ENCODE results near the gene HERC6. TPM values are rescaled to one million over a fixed set of nuclear protein-coding genes. Genes with fewer than 3 reads are reported as not detected.

Gene HERC6
- total and polyA plus RNA-seq, 2 donors (not counting 1 experiment from before 2014, with no cell fraction given) = 5.1 to 10.9 TPM

DNA sequence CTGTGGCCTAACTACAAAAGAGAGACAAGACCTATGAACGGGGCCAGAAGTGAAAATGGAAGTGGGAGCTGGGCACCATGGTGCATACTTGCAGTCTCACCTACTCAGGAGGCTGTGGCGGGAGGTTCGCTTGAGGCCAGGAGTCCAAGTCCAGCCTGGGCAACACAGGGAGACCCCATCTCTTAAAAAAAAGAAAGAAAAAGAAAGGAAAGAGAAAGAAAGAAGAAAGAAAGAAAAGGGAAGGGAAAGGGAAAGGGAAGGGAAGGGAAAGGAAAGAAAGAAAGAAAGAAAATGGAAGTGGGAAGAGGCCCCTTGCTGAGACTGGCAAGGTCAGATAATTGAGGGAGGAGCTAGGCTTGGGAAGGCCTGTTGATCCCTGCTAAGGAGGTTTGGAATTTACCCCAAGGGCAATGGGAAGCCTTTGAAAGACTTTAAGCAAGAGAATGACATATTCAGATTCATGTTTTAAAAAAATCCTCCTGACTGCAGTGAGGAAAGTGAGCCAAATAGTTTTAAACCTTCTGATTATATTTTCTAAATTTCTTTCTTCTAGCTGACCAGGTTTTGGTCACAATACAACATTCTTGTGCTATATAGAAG is 60.6 kb downstream of the HERC6 start:
- Mint-ChIP-seq H3K4me1 (no peaks in the 10 kb centered on the region), H3K27me3 (no peaks in the 10 kb centered on the region), H3K4me3 (no peak overlapping the region), H3K27ac (no peak overlapping the region), H3K9me3 (ENCODE audit: insufficient read depth) (no peaks in the 10 kb centered on the region)
- no peak overlapping the region for H3K4me3 ChIP-seq (ENCODE audit: control extremely low read depth in 1 of 5, extremely low read depth in 1 of 5, insufficient read depth in 1 of 5, low read depth in 2 of 5, low read length in 4 of 5)
- TF ChIP-seq CTCF (IDR thresholded peaks at IDR 0.05) = no peak
- no peak for TF ChIP-seq EZH2 (IDR thresholded peaks at IDR 0.05; ENCODE audit: borderline replicate concordance, insufficient read depth, low read depth, low read length, poor library complexity, severe bottlenecking)
- H3K27me3 ChIP-seq (replicated peaks in 1 of 4; ENCODE audit: control extremely low read depth in 1 of 4, control insufficient read depth in 3 of 4, insufficient read depth in 4 of 4, low read length in 3 of 4) = no peaks in the 10 kb centered on the region
- no peak overlapping the region for H3K9ac ChIP-seq (ENCODE audit: low read length)
- DNase-seq = no peak
- POLR2A ChIA-PET = no interaction called here
- no peak overlapping the region for H2AFZ ChIP-seq (ENCODE audit: insufficient read depth, low read depth, low read length, poor library complexity, severe bottlenecking)
- peaks cover 0 to 10% of the 10 kb centered on the region in 2 experiments for H3K36me3 ChIP-seq (replicated peaks in 1 of 2; ENCODE audit: control extremely low read depth in 1 of 2, control insufficient read depth in 1 of 2, extremely low read depth in 1 of 2, insufficient read depth in 2 of 2, low read length in 1 of 2)
- no peak overlapping the region for H3K4me2 ChIP-seq (replicated peaks; ENCODE audit: low read depth, low read length, poor library complexity, severe bottlenecking)
- H3K9me3 ChIP-seq (ENCODE audit: control extremely low read depth in 1 of 3, control insufficient read depth in 2 of 3, insufficient read depth in 1 of 3, low read length in 2 of 3) = peaks cover 0 to 7% (median 5%) of the 10 kb centered on the region in 3 donors
- H3K79me2 ChIP-seq (ENCODE audit: control insufficient read depth, insufficient read depth, low read length) = no peaks in the 10 kb centered on the region
- H3K4me1 ChIP-seq (ENCODE audit: control insufficient read depth in 2 of 2, insufficient read depth in 2 of 2, low read length in 2 of 2) = no peaks in the 10 kb centered on the region
- H4K20me1 ChIP-seq (ENCODE audit: control insufficient read depth, insufficient read depth, low read length, poor library complexity, severe bottlenecking) = no peaks in the 10 kb centered on the region
- H3K27ac ChIP-seq (ENCODE audit: low read length in 2 of 2) = no peak overlapping the region
- no peak for ATAC-seq (ENCODE audit: low read depth)
- WGBS (ENCODE audit: insufficient coverage) = 100% methylated on average over 1 of the region's 3 CpGs
- CTCF ChIA-PET = interaction anchor here (0.7 kb wide), 1 partner anchor 177 kb away, joined by 4 read pairs; no protein-coding TSS in a partner anchor
- intact Hi-C loops (cut with micrococcal nuclease) = no loop called here

DNA sequence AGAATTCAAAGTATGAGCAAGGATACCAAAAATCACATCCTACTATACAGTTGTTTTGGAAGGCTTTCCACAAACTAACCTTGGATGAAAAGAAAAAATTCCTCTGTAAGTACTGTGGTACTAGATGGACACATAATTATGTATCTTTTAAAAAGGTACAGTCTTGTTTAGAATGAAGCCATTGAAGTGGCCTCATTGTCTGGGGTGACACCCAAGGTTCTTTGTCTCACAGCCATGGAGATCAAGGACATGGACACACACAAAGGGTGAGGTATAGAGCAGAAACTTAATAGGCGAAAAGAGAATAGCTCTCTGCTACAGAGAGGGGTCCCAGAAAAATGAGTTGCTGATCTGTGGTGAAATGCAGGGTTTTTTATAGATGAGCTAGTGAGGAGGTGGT is 61.5 kb downstream of the HERC6 start:
- Mint-ChIP-seq H3K4me1 (no peaks in the 10 kb centered on the region), H3K27ac (no peak overlapping the region), H3K4me3 (no peak overlapping the region), H3K9me3 (ENCODE audit: insufficient read depth) (no peaks in the 10 kb centered on the region), H3K27me3 (no peaks in the 10 kb centered on the region)
- no peaks in the 10 kb centered on the region for H3K4me1 ChIP-seq (ENCODE audit: control insufficient read depth in 2 of 2, insufficient read depth in 2 of 2, low read length in 2 of 2)
- TF ChIP-seq CTCF (IDR thresholded peaks at IDR 0.05) = no peak
- no peak for TF ChIP-seq EZH2 (IDR thresholded peaks at IDR 0.05; ENCODE audit: borderline replicate concordance, insufficient read depth, low read depth, low read length, poor library complexity, severe bottlenecking)
- peaks cover 0 to 10% of the 10 kb centered on the region in 2 experiments for H3K36me3 ChIP-seq (replicated peaks in 1 of 2; ENCODE audit: control extremely low read depth in 1 of 2, control insufficient read depth in 1 of 2, extremely low read depth in 1 of 2, insufficient read depth in 2 of 2, low read length in 1 of 2)
- H3K27ac ChIP-seq (ENCODE audit: low read length in 2 of 2) = no peak overlapping the region
- no peak overlapping the region for H2AFZ ChIP-seq (ENCODE audit: insufficient read depth, low read depth, low read length, poor library complexity, severe bottlenecking)
- no peak for DNase-seq
- 100% methylated on average over 1 of the region's 1 CpG for WGBS (ENCODE audit: insufficient coverage)
- peaks cover 0 to 7% (median 5%) of the 10 kb centered on the region in 3 donors for H3K9me3 ChIP-seq (ENCODE audit: control extremely low read depth in 1 of 3, control insufficient read depth in 2 of 3, insufficient read depth in 1 of 3, low read length in 2 of 3)
- ChIA-PET CTCF (no interaction called here), POLR2A (no interaction called here)
- no peak overlapping the region for H3K4me2 ChIP-seq (replicated peaks; ENCODE audit: low read depth, low read length, poor library complexity, severe bottlenecking)
- no peaks in the 10 kb centered on the region for H4K20me1 ChIP-seq (ENCODE audit: control insufficient read depth, insufficient read depth, low read length, poor library complexity, severe bottlenecking)
- no peak overlapping the region for H3K4me3 ChIP-seq (ENCODE audit: control extremely low read depth in 1 of 5, extremely low read depth in 1 of 5, insufficient read depth in 1 of 5, low read depth in 2 of 5, low read length in 4 of 5)
- H3K27me3 ChIP-seq (replicated peaks in 1 of 4; ENCODE audit: control extremely low read depth in 1 of 4, control insufficient read depth in 3 of 4, insufficient read depth in 4 of 4, low read length in 3 of 4) = no peaks in the 10 kb centered on the region
- H3K79me2 ChIP-seq (ENCODE audit: control insufficient read depth, insufficient read depth, low read length) = no peaks in the 10 kb centered on the region
- intact Hi-C loops (cut with micrococcal nuclease) = no loop called here
- H3K9ac ChIP-seq (ENCODE audit: low read length) = no peak overlapping the region
- ATAC-seq (ENCODE audit: low read depth) = no peak
